Measurements from ENCODE around the gene RAB12.
"Not testable (repeated sequence)": the region's sequence is repeated elsewhere in the genome, so short reads cannot be mapped to it uniquely, and the experiment has no call there.

RAB12 gene

GRCh38 chr18:8651478-8652261 lies 42.4 kb downstream of the RAB12 start:
- not testable (repeated sequence) for FAIRE-seq

GRCh38 chr18:8654503-8655451 lies 45.5 kb downstream of the RAB12 start:
- FAIRE-seq: peak; percentile 90

- FAIRE-seq: no peak
Observed at GRCh38 chr18:8656232-8656631, 47.0 kb downstream of the RAB12 start.

GRCh38 chr18:8657050-8657820 lies 48.0 kb downstream of the RAB12 start:
- no peak for FAIRE-seq

GRCh38 chr18:8657873-8658470 lies 48.7 kb downstream of the RAB12 start:
- no peak for FAIRE-seq

- FAIRE-seq: no peak
Observed at GRCh38 chr18:8658858-8659485, 49.7 kb downstream of the RAB12 start.

GRCh38 chr18:8659609-8660242 lies 50.5 kb downstream of the RAB12 start:
- FAIRE-seq: no peak

GRCh38 chr18:8660316-8660715 lies 51.1 kb downstream of the RAB12 start:
- no peak for FAIRE-seq

GRCh38 chr18:8661754-8662559 lies 52.7 kb downstream of the RAB12 start:
- FAIRE-seq: no peak

- FAIRE-seq: no peak
Observed at GRCh38 chr18:8662560-8663255, 53.5 kb downstream of the RAB12 start.

GRCh38 chr18:8667846-8668245 lies 58.6 kb downstream of the RAB12 start:
- no peak for FAIRE-seq

GRCh38 chr18:8668381-8668780 lies 59.1 kb downstream of the RAB12 start:
- no peak for FAIRE-seq

GRCh38 chr18:8669571-8669970 lies 60.3 kb downstream of the RAB12 start:
- FAIRE-seq: no peak

GRCh38 chr18:8673256-8674209 lies 64.3 kb downstream of the RAB12 start:
- FAIRE-seq: no peak

GRCh38 chr18:8675057-8675456 lies 65.8 kb downstream of the RAB12 start:
- FAIRE-seq: no peak

- no peak for FAIRE-seq
Observed at GRCh38 chr18:8681196-8681595, 72.0 kb downstream of the RAB12 start.

- no peak for FAIRE-seq
Observed at GRCh38 chr18:8684577-8684976, 75.3 kb downstream of the RAB12 start.

- no peak for FAIRE-seq
Observed at GRCh38 chr18:8685141-8685913, 76.1 kb downstream of the RAB12 start.
